ENCODE data around the gene ELP1.

GRCh38 chr9:108939975-108940374, 6.1 kb upstream of the ELP1 start:
- no peak for TF ChIP-seq POLR2A (IDR thresholded peaks at IDR 0.05; ENCODE audit: low read depth, low read length)
- TF ChIP-seq GATA2 (IDR thresholded peaks at IDR 0.05; ENCODE audit: insufficient read depth, insufficient read length, low read depth, low read length) = no peak
- TF ChIP-seq POLR2AphosphoS5 (IDR thresholded peaks at IDR 0.05; ENCODE audit: insufficient read depth, low read depth, low read length) = no peak
- no peak for TF ChIP-seq JUN (IDR thresholded peaks at IDR 0.05; ENCODE audit: borderline replicate concordance, insufficient read depth, insufficient read length, low read depth)
- no peak for TF ChIP-seq MYC (IDR thresholded peaks at IDR 0.05; ENCODE audit: low read depth, low read length)
- no peak for TF ChIP-seq CTCF (IDR thresholded peaks at IDR 0.05; ENCODE audit: extremely low read depth in 1 of 2, insufficient read depth in 1 of 2, low read depth in 1 of 2, low read length in 2 of 2)
- no peak for TF ChIP-seq EZH2 (IDR thresholded peaks at IDR 0.05; ENCODE audit: borderline replicate concordance, low read depth, low read length, severe bottlenecking)
- no peak for TF ChIP-seq MAX (IDR thresholded peaks at IDR 0.05; ENCODE audit: insufficient read depth, insufficient read length)
- TF ChIP-seq FOS (IDR thresholded peaks at IDR 0.05; ENCODE audit: borderline replicate concordance, insufficient read depth, low read length) = no peak

All from endothelial cell of umbilical vein (primary cell).